Measurements from ENCODE around the gene GZMM. TPM values are rescaled to one million over a fixed set of nuclear protein-coding genes. Genes with fewer than 3 reads are reported as not detected.
A peak's percentile ranks its signal among the peaks of the same experiment; 100 is the strongest.

The GZMM gene
- total and polyA plus RNA-seq, 2 of the 13 experiments (the other 11 are each of a cell fraction or from before 2014, with no cell fraction given): 0.07 TPM; not detected in 1

GRCh38 chr19:530134-531008, 13.5 kb upstream of the GZMM start (continued):
- no peak for TF ChIP-seq ZBTB46 (CRISPR knock-in tag; IDR thresholded peaks at IDR 0.05; ENCODE audit: borderline replicate concordance)
- no peak; the same call in 1 of the 2 replicates for TF ChIP-seq ZNF556 (CRISPR knock-in tag; IDR thresholded peaks at IDR 0.05; ENCODE audit: borderline replicate concordance)
- no peak for TF ChIP-seq JUNB (CRISPR knock-in tag; IDR thresholded peaks at IDR 0.05; ENCODE audit: borderline replicate concordance)
- TF ChIP-seq MTA1 (CRISPR knock-in tag; IDR thresholded peaks at IDR 0.05; ENCODE audit: borderline replicate concordance): no peak
- no peak for TF ChIP-seq ZSCAN12 (CRISPR knock-in tag; IDR thresholded peaks at IDR 0.05)
- TF ChIP-seq DRAP1 (CRISPR knock-in tag; IDR thresholded peaks at IDR 0.05): no peak
- TF ChIP-seq ZNF713 (CRISPR knock-in tag; IDR thresholded peaks at IDR 0.05): no peak
- 0 out of 2 replicates have a peak, but pooled peaks have one; percentile 53 for TF ChIP-seq GATAD2A (CRISPR knock-in tag; IDR thresholded peaks at IDR 0.05)
- no peak for TF ChIP-seq TRIM24 (CRISPR knock-in tag; IDR thresholded peaks at IDR 0.05)
- TF ChIP-seq ZNF441 (CRISPR knock-in tag; IDR thresholded peaks at IDR 0.05; ENCODE audit: borderline replicate concordance): no peak
- TF ChIP-seq HMGXB4 (CRISPR knock-in tag; IDR thresholded peaks at IDR 0.05; ENCODE audit: borderline replicate concordance in 1 of 2, low read depth in 1 of 2): no peak
- TF ChIP-seq ZBTB44 (CRISPR knock-in tag; IDR thresholded peaks at IDR 0.05): no peak
- TF ChIP-seq KDM3A (CRISPR knock-in tag; IDR thresholded peaks at IDR 0.05; ENCODE audit: low read depth): 0 out of 2 replicates have a peak, but pooled peaks have one; percentile 30
- TF ChIP-seq SNAI1 (CRISPR knock-in tag; IDR thresholded peaks at IDR 0.05; ENCODE audit: borderline replicate concordance): no peak
- TF ChIP-seq GRHL1 (CRISPR knock-in tag; conservative IDR thresholded peaks at IDR 0.05): no peak
- no peak for TF ChIP-seq SRF (IDR thresholded peaks at IDR 0.05; ENCODE audit: low read depth, low read length)
- no peak for TF ChIP-seq BRF2 (CRISPR knock-in tag; IDR thresholded peaks at IDR 0.05)
- no peak for TF ChIP-seq CREBL2 (CRISPR knock-in tag; IDR thresholded peaks at IDR 0.05; ENCODE audit: borderline replicate concordance)
- TF ChIP-seq ZNF792 (CRISPR knock-in tag; IDR thresholded peaks at IDR 0.05): no peak
- no peak for TF ChIP-seq HDAC6 (IDR thresholded peaks at IDR 0.05; ENCODE audit: low read depth, low read length)

All from HepG2 (cell line).